ENCODE measurements around the gene SMU1. TPM values are rescaled to one million over a fixed set of nuclear protein-coding genes. Genes with fewer than 3 reads are reported as not detected.
A peak's percentile ranks its signal among the peaks of the same experiment; 100 is the strongest.

Gene SMU1
- total and polyA plus RNA-seq, 12 donors = 6.9 to 28.3 (median 21.5) TPM

DNA sequence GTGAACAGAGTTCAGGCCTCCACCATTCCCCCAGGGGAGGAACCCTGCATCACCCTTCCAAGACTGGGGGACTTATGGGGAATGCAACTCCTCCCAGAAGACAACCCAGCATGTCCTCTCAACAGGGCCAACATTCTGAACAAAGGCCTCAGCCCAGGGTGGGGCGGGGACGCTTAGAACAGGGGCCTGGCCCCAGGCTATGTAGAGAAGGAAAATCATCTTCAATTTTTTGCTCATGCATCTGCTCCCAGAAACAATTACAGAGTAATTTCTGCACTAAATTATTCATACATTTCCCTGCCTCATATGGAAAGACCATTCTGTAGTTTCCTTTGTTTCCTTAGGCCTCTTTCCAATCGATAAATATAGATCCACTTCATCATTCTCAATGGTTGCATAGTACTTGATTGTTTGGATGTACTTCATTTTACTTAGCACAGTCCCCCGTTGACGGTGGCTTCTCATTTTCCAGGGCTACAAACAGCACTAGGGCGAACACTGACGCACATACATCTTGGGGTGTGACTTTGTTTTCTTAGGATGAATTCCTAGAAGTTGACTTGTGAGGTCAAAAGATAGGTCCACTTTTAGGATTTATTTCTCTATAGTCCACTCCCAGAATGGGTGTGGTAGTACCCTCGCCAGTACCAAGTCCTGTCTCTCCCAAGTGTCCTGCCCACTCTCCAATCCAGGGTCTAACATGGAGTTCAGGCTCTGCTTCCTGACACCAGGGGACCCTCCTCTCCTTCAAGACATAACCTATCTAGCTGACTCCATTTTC lies 27.2 kb upstream of the SMU1 start:
- no peak for TF ChIP-seq POLR2A (IDR thresholded peaks at IDR 0.05)
- TF ChIP-seq, protein P1, sequence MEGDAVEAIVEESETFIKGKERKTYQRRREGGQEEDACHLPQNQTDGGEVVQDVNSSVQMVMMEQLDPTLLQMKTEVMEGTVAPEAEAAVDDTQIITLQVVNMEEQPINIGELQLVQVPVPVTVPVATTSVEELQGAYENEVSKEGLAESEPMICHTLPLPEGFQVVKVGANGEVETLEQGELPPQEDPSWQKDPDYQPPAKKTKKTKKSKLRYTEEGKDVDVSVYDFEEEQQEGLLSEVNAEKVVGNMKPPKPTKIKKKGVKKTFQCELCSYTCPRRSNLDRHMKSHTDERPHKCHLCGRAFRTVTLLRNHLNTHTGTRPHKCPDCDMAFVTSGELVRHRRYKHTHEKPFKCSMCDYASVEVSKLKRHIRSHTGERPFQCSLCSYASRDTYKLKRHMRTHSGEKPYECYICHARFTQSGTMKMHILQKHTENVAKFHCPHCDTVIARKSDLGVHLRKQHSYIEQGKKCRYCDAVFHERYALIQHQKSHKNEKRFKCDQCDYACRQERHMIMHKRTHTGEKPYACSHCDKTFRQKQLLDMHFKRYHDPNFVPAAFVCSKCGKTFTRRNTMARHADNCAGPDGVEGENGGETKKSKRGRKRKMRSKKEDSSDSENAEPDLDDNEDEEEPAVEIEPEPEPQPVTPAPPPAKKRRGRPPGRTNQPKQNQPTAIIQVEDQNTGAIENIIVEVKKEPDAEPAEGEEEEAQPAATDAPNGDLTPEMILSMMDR (IDR thresholded peaks at IDR 0.05) = no peak
- Histone ChIP-seq H3K4me1 (replicated peaks in 1 of 2) (peaks cover 23 to 26% of the 10 kb centered on the region in 2 donors), H3K27me3 (no peaks in the 10 kb centered on the region), H3K9me3 (replicated peaks in 1 of 3) (no peaks in the 10 kb centered on the region), H3K27ac (peak overlapping the region in 1 of 5 donors; percentile 83), H3K36me3 (replicated peaks in 1 of 2) (no peaks in the 10 kb centered on the region), H3K4me3 (no peak overlapping the region)
- intact Hi-C loops (cut with DNase I) = loop anchor here in 1 of 2 donors (10.0 kb wide), 1 partner anchor 71 kb away; no protein-coding TSS in a partner anchor
- 73 to 86% (median 79%) methylated on average over 6 to 8 of the region's 8 CpGs for WGBS, 4 donors
- DNase-seq = peak in 2 of 7 donors; percentile 20 to 54

DNA sequence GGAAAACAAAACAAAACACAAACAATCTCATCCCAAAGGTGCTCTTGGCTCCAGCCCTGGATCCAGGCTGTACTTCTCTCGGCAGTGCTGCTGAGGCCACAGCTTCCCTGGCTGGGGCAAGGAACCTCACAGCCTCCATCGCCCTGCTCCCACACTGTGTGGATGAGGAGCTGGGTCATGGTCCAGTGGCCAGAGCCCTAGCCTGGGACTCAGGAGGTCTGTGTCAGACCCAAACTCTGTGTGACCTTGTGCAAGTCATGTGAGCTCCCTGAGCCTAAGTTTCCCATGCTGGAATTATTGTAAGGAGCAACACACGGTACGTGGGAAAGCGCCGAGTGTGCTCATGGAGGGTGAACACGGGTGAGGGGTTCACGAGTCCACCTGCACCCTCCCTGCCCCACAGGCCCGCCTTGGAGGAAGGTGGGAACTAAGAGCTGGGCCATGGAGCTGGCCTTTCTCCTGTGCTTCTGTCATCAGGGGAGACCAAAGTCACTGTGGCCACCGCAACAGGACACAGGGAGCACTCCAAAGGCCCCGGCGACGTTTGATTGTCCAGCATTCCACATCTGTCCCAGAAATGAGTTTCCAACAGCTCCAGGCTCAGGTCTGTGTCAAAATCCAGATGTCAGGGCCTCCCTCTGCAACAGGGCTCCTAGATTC lies 26.2 kb upstream of the SMU1 start:
- no peak for TF ChIP-seq POLR2A (IDR thresholded peaks at IDR 0.05)
- TF ChIP-seq, protein P1 (IDR thresholded peaks at IDR 0.05) = no peak
- DNase-seq = peak in 2 of 7 donors; percentile 20 to 47
- Histone ChIP-seq H3K27ac (peak overlapping the region in 4 of 5 donors; percentile 11 to 84 (median 82)), H3K4me3 (no peak overlapping the region), H3K36me3 (replicated peaks in 1 of 2) (no peaks in the 10 kb centered on the region), H3K4me1 (replicated peaks in 1 of 2) (peaks cover 22 to 23% of the 10 kb centered on the region in 2 donors), H3K9me3 (replicated peaks in 1 of 3) (no peaks in the 10 kb centered on the region), H3K27me3 (no peaks in the 10 kb centered on the region)
- intact Hi-C loops (cut with DNase I) = loop anchor here in 1 of 2 donors (10.0 kb wide), 1 partner anchor 72 kb away; no protein-coding TSS in a partner anchor
- 93 to 100% (median 97%) methylated on average over 13 of the region's 13 CpGs for WGBS, 4 donors

- peak in 1 of 2 donors; percentile 41 for TF ChIP-seq POLR2A (IDR thresholded peaks at IDR 0.05)
- TF ChIP-seq, protein P1 (IDR thresholded peaks at IDR 0.05) = no peak
- peak overlapping the region; percentile 53 to 84 (median 81) for H3K27ac ChIP-seq
- no peaks in the 10 kb centered on the region for H3K27me3 ChIP-seq
- intact Hi-C loops (cut with DNase I) = loop anchor here in 1 of 2 donors (10.0 kb wide), 1 partner anchor 73 kb away; no protein-coding TSS in a partner anchor
- peaks cover 9 to 10% of the 10 kb centered on the region in 2 donors for H3K4me1 ChIP-seq (replicated peaks in 1 of 2)
- no peaks in the 10 kb centered on the region for H3K36me3 ChIP-seq (replicated peaks in 1 of 2)
- DNase-seq = peak; percentile 80 to 93 (median 91)
- no peaks in the 10 kb centered on the region for H3K9me3 ChIP-seq (replicated peaks in 1 of 3)
- H3K4me3 ChIP-seq = no peak overlapping the region
- 41 to 58% (median 47%) methylated on average over 9 to 10 of the region's 10 CpGs for WGBS, 4 donors
Observed at GRCh38 chr9:33101104-33101951, 24.9 kb upstream of the SMU1 start.

All from adrenal gland (tissue), 12 donors.